K562 (cell line): ENCODE data around the gene ARL4D. TPM values are rescaled to one million over a fixed set of nuclear protein-coding genes. Genes with fewer than 3 reads are reported as not detected.

Experiments
- ARNT ChIP-seq, 2 experiments: fragments of 450-650 bp; IDR thresholded peaks; 2 replicates each; pipeline ENCODE4 v1.6.1; 2016; ENCODE audit warnings: mild to moderate bottlenecking in 1 of 2
- BCL6 ChIP-seq: fragments of 250-450 bp; sonication (Bioruptor Pico); IDR thresholded peaks from 2 replicates; pipeline ENCODE4 v1.4.0; 2020
- FOSL1 ChIP-seq: fragments of 200-800 bp; sonication (Bioruptor generic); conservative IDR thresholded peaks from 2 replicates; pipeline ENCODE4 v1.6.1; 2016; ENCODE audit warnings: missing genetic modification characterization, missing compliant biosample characterization
- MTA1 ChIP-seq: fragments of 450-650 bp; IDR thresholded peaks from 2 replicates; pipeline ENCODE4 v1.6.1; 2017; ENCODE audit warnings: borderline replicate concordance
- RBM22 ChIP-seq: fragments of 200-400 bp; formaldehyde crosslinking; IDR thresholded peaks from 2 replicates; pipeline ENCODE4 v1.6.1; 2018; ENCODE audit warnings: low read length, low read depth; ENCODE audit not compliant: poor library complexity, severe bottlenecking
- SP2 ChIP-seq: IDR thresholded peaks from 2 replicates; pipeline ENCODE4 v1.6.1; 2011; ENCODE audit warnings: mild to moderate bottlenecking, low read depth, low read length, moderate library complexity; ENCODE audit not compliant: poor library complexity, severe bottlenecking; ENCODE audit errors: extremely low read depth
- SRF ChIP-seq, 2 experiments: fragments of 250-450, 450-650 bp in 1 of 2; sonication (Bioruptor Pico) in 1 of 2; sonication (generic) in 1 of 2; formaldehyde crosslinking; IDR thresholded peaks; 2 replicates each; pipeline versions ENCODE4 v1.5.0 to v1.5.1; 2020 to 2022; ENCODE audit warnings: mild to moderate bottlenecking in 1 of 2, missing genetic modification reagents in 1 of 2
- TEAD4 ChIP-seq, 2 experiments: sonication (generic) in 1 of 2; formaldehyde crosslinking in 1 of 2; IDR thresholded peaks; 2 replicates each; pipeline versions ENCODE4 v1.6.1 to v1.8.0; 2012 to 2022; ENCODE audit warnings: borderline replicate concordance in 1 of 2, inconsistent platforms in 1 of 2, low read length in 1 of 2, mild to moderate bottlenecking in 1 of 2, missing genetic modification reagents in 1 of 2
- ZNF121 ChIP-seq: sonication (generic); formaldehyde crosslinking; conservative IDR thresholded peaks from 2 replicates; pipeline ENCODE4 v1.8.0; 2022; ENCODE audit warnings: missing genetic modification reagents
- ZNF175 ChIP-seq: fragments of 200-800 bp; sonication (Bioruptor generic); IDR thresholded peaks from 2 replicates; pipeline ENCODE4 v1.6.1; 2016; ENCODE audit warnings: low read depth, mild to moderate bottlenecking, missing genetic modification characterization, missing compliant biosample characterization
- polyA plus RNA-seq, 8 experiments: library from polyadenylated mRNA; depleted of rRNA in 4 of 8; stranded (reverse) in 5 of 8; unstranded in 3 of 8; fragments of >200 nt; fragmentation: Nextera tagmentation in 2 of 8; fragmentation: Illumina TruSeq in 1 of 8; extraction: Ambion mirVana in 2 of 8; extraction: Trizol in 1 of 8; gene quantifications; 2 replicates each; pipeline versions ENCODE4 v1.2.1 to v1.2.3, GENCODE V29; 2011 to 2014; ENCODE audit warnings: inconsistent platforms in 1 of 8, missing spikeins in 1 of 8
- total RNA-seq, 7 experiments: library from RNA; depleted of rRNA in 6 of 7; stranded (reverse); fragments of >200 nt in 6 of 7; fragmentation: Illumina TruSeq in 2 of 7; extraction: Trizol in 2 of 7; gene quantifications; 2 replicates each; pipeline versions ENCODE4 v1.2.1 to v1.2.3, GENCODE V29; 2011 to 2021; ENCODE audit warnings: low replicate concordance in 1 of 7
- TF ChIP-seq, protein P1 (sequence below): fragments of 250-450 bp; sonication (Bioruptor Pico); IDR thresholded peaks from 2 replicates; pipeline ENCODE4 v1.5.0; 2021
- TF ChIP-seq, protein P2 (sequence below), 2 experiments: fragments of 450-650 bp; conservative IDR thresholded peaks; 2 replicates each; pipeline ENCODE4 v1.6.1; 2017; ENCODE audit warnings: mild to moderate bottlenecking in 2 of 2, moderate library complexity in 2 of 2
- TF ChIP-seq, protein P3 (sequence below): IDR thresholded peaks from 2 replicates; pipeline ENCODE4 v1.6.1; 2011; ENCODE audit not compliant: insufficient read length; ENCODE audit errors: extremely low read depth
- TF ChIP-seq, protein P4 (sequence below): fragments of 250-450 bp; sonication (Bioruptor Pico); IDR thresholded peaks from 2 replicates; pipeline ENCODE4 v1.9.0; 2021; ENCODE audit warnings: mild to moderate bottlenecking
- TF ChIP-seq, protein P5 (sequence below), 2 experiments: fragments of 450-650 bp; IDR thresholded peaks; 2 replicates each; pipeline ENCODE4 v1.6.1; 2016; ENCODE audit warnings: mild to moderate bottlenecking in 2 of 2, borderline replicate concordance in 1 of 2, low read depth in 1 of 2, moderate library complexity in 1 of 2

The ARL4D gene
- total and polyA plus RNA-seq, 9 of the 15 experiments (the other 6 are each of a cell fraction or from before 2014, with no cell fraction given): 0.07 to 0.53 (median 0.28) TPM; not detected in 1

DNA sequence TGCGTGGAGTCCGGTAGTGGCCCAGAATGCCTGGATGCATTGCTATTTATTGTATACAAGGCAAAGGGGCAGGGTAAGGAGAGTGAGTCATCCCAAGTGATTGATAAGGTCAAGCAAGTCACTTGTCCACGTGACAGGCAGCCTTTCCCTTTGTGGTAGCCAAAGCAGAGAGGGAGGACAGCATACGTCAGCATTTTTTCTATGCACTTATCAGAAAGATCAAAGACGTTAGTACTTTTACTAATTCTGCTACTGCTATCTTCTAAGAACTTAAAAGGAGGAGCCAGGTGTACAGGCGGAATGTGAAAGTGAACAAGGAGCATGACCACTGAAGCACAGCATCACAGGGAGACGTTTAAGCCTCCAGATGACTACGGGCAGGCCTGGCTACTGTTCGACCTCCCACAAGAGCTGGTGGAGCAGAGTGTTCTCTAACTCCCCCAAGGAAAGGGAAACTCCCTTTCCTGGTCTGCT, 47.9 kb upstream of the ARL4D start (continued):
- TF ChIP-seq, protein P1, sequence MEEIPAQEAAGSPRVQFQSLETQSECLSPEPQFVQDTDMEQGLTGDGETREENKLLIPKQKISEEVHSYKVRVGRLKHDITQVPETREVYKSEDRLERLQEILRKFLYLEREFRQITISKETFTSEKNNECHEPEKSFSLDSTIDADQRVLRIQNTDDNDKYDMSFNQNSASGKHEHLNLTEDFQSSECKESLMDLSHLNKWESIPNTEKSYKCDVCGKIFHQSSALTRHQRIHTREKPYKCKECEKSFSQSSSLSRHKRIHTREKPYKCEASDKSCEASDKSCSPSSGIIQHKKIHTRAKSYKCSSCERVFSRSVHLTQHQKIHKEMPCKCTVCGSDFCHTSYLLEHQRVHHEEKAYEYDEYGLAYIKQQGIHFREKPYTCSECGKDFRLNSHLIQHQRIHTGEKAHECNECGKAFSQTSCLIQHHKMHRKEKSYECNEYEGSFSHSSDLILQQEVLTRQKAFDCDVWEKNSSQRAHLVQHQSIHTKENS (CRISPR knock-in tag): no peak
- TF ChIP-seq, protein P2, sequence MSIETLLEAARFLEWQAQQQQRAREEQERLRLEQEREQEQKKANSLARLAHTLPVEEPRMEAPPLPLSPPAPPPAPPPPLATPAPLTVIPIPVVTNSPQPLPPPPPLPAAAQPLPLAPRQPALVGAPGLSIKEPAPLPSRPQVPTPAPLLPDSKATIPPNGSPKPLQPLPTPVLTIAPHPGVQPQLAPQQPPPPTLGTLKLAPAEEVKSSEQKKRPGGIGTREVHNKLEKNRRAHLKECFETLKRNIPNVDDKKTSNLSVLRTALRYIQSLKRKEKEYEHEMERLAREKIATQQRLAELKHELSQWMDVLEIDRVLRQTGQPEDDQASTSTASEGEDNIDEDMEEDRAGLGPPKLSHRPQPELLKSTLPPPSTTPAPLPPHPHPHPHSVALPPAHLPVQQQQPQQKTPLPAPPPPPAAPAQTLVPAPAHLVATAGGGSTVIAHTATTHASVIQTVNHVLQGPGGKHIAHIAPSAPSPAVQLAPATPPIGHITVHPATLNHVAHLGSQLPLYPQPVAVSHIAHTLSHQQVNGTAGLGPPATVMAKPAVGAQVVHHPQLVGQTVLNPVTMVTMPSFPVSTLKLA (conservative IDR thresholded peaks at IDR 0.05): peak in 1 of 2 experiments; percentile 51; a peak in 2 of 4 replicates
- no peak for TF ChIP-seq TEAD4 (IDR thresholded peaks at IDR 0.05; ENCODE audit: low read length)
- no peak for TF ChIP-seq TEAD4 (CRISPR knock-in tag; IDR thresholded peaks at IDR 0.05; ENCODE audit: borderline replicate concordance)
- TF ChIP-seq SRF (CRISPR knock-in tag; IDR thresholded peaks at IDR 0.05): peak in 1 of 2 experiments; percentile 18; a peak in 1 of 4 replicates
- TF ChIP-seq ARNT (IDR thresholded peaks at IDR 0.05): no peak
- TF ChIP-seq ZNF121: no peak
- TF ChIP-seq ZNF175: no peak
- TF ChIP-seq, protein P3, sequence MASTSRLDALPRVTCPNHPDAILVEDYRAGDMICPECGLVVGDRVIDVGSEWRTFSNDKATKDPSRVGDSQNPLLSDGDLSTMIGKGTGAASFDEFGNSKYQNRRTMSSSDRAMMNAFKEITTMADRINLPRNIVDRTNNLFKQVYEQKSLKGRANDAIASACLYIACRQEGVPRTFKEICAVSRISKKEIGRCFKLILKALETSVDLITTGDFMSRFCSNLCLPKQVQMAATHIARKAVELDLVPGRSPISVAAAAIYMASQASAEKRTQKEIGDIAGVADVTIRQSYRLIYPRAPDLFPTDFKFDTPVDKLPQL: no peak
- TF ChIP-seq, protein P4, sequence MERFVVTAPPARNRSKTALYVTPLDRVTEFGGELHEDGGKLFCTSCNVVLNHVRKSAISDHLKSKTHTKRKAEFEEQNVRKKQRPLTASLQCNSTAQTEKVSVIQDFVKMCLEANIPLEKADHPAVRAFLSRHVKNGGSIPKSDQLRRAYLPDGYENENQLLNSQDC: no peak
- no peak for TF ChIP-seq RBM22
- no peak for TF ChIP-seq SP2
- TF ChIP-seq MTA1: no peak; the same call in 1 of the 2 replicates
- no peak for TF ChIP-seq BCL6 (CRISPR knock-in tag)
- peak; percentile 97 for TF ChIP-seq FOSL1 (tag)
- TF ChIP-seq, protein P5, sequence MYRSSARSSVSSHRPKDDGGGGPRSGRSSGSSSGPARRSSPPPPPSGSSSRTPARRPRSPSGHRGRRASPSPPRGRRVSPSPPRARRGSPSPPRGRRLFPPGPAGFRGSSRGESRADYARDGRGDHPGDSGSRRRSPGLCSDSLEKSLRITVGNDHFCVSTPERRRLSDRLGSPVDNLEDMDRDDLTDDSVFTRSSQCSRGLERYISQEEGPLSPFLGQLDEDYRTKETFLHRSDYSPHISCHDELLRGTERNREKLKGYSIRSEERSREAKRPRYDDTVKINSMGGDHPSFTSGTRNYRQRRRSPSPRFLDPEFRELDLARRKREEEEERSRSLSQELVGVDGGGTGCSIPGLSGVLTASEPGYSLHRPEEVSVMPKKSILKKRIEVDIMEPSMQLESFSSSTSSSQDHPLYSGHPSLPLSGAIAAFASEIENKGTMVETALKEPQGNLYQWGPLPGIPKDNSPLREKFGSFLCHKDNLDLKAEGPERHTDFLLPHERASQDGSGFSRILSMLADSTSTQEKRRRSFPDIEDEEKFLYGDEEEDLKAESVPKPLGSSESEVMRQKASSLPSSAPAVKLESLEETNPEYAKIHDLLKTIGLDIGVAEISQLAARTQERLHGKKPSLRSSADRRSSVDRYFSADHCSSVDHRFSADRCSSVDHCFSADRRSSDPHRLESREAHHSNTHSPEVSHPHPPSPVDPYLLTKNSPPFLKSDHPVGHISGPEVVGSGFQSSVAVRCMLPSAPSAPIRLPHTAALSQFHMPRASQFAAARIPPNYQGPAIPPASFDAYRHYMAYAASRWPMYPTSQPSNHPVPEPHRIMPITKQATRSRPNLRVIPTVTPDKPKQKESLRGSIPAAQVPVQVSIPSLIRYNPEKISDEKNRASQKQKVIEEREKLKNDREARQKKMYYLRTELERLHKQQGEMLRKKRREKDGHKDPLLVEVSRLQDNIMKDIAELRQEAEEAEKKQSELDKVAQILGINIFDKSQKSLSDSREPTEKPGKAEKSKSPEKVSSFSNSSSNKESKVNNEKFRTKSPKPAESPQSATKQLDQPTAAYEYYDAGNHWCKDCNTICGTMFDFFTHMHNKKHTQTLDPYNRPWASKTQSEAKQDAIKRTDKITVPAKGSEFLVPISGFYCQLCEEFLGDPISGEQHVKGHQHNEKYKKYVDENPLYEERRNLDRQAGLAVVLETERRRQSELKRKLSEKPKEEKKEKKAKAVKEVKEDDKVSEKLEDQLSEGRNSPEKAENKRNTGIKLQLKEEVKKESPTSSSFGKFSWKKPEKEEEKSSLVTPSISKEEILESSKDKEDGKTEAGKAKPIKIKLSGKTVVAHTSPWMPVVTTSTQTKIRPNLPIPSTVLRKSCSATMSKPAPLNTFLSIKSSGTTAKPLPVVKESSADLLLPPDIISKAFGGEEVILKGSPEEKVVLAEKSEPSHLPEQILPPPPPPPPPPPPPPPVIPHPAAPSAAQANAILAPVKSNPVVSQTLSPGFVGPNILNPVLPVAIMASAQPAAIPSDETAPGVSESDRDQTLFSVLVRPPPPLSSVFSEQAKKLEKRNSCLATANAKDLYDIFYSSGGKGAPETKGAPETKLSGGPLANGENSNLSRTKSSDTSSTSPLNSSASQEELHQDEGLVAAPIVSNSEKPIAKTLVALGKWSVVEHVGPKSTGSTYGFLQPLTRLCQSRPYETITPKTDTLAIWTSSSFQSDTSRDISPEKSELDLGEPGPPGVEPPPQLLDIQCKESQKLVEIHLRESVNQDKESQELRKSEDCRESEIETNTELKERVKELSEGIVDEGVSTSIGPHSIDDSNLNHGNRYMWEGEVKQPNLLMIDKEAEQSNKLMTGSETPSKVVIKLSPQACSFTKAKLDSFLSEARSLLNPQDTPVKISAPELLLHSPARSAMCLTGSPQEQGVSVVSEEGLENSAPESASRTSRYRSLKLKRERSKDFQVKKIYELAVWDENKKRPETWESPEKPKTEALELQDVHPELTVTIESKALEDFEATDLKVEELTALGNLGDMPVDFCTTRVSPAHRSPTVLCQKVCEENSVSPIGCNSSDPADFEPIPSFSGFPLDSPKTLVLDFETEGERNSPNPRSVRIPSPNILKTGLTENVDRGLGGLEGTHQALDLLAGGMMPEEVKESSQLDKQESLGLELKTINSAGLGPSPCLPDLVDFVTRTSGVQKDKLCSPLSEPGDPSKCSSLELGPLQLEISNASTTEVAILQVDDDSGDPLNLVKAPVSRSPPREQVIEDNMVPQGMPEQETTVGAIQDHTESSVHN (IDR thresholded peaks at IDR 0.05; ENCODE audit: borderline replicate concordance in 1 of 2, low read depth in 1 of 2): peak in 1 of 2 experiments; percentile 94; a peak in 2 of 4 replicates
